ENCODE data around the gene ARID1B. TPM values are rescaled to one million over a fixed set of nuclear protein-coding genes. Genes with fewer than 3 reads are reported as not detected.

ARID1B gene
- 137 to 155 TPM (median 143 TPM) in 3 replicates for total RNA-seq

DNA sequence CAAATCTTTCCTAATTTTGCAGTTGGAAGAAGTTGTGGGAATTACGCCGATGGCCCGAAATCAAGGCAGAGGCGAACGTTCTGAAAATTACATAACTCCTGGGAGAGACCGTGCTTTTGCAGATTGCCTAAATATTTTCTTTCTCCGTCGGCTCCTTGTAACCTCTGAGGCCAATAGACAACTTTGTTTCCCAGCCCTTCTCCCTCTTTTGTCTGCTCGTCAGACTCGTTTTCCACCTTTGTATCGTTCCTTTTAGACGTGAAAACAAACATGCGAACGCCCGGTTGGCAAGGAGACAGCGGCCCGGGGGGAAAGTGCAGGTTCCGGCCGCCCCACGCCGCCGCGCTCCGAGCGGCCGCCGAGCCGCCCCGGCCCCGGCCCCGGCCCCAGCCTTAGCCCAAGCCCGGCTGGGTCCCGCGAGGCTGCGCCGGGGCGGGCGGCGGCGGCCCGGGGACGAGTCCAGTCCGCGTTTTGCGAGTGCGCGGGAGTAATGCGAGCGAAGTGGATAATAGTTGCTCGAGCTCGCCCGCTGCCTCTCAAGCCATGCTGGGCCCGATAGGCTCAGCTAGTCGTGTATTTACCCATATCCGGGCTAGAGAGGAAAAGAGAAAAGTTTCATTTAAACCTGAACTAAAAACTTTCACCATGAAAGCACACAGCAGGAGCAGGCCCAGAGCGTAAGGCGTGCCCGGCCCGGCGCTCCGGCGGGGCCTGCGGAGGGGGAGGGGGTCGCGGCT is at the start of gene ARID1B:
TSS of gene ARID1B (plus strand) at position 539 of the 737 bp plus-strand sequence. CDS start 303 bp downstream, outside the sequence.
- Mint-ChIP-seq H3K27ac (peak within 1 kb of the TSS; percentile 99), H3K9me3 (no peaks in the 10 kb centered on the region), H3K27me3 (ENCODE audit: low read depth) (peaks cover 7% of the 10 kb centered on the region), H3K36me3 (no peaks in the 10 kb centered on the region), H3K4me3 (peak within 1 kb of the TSS; percentile 88), H3K4me1 (peaks cover 49% of the 10 kb centered on the region)
- peak; percentile 63 to 83 for DNase-seq (ENCODE audit: low spot score in 2 of 2, unreplicated experiment in 2 of 2)
- TF ChIP-seq CTCF (IDR thresholded peaks at IDR 0.05; ENCODE audit: unreplicated experiment): no peak

DNA sequence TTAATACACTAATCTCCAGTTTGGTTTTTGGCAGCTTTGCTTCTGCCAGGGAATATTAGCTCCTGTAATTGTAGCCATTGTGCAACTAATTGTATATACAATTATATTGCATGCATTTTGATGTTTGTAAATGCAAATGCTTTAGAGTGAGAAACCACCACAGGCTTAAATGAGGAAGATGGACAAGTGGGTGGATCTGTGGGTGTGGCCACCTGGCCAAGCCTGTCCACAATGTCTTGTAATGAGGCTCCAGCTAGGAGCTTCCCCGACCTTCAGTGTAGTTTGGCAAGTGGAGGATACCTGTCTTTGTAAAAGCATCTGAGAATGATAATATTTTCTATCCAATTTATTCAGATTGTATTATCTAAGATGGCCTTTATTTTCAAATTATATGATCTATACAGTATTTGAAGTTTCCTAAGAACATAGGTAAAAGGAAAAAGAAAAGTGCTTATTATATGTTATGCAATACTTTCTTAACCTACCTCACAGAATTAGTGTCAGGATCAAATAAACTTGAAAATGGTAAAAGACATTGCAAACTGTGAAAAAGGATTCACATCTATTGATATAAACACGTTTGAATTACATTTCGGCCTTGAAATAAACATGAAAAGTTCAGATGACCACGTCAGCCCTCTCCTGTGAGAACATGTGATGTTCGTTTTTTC is 49.3 kb upstream of the ARID1B start:
- no peak for TF ChIP-seq CTCF (IDR thresholded peaks at IDR 0.05; ENCODE audit: unreplicated experiment)
- Mint-ChIP-seq H3K27me3 (ENCODE audit: low read depth) (peaks cover 9% of the 10 kb centered on the region), H3K36me3 (no peaks in the 10 kb centered on the region), H3K9me3 (no peaks in the 10 kb centered on the region), H3K4me3 (no peak overlapping the region), H3K4me1 (peaks cover 3% of the 10 kb centered on the region), H3K27ac (no peak overlapping the region)
- no peak for DNase-seq (ENCODE audit: low spot score in 2 of 2, unreplicated experiment in 2 of 2)

GRCh38 chr6:156729248-156729647 is 47.9 kb upstream of the ARID1B start:
- Mint-ChIP-seq H3K9me3 (no peaks in the 10 kb centered on the region), H3K27ac (no peak overlapping the region), H3K27me3 (ENCODE audit: low read depth) (peaks cover 9% of the 10 kb centered on the region), H3K4me1 (peaks cover 3% of the 10 kb centered on the region), H3K36me3 (no peaks in the 10 kb centered on the region), H3K4me3 (no peak overlapping the region)
- TF ChIP-seq CTCF (IDR thresholded peaks at IDR 0.05; ENCODE audit: unreplicated experiment): no peak
- DNase-seq (ENCODE audit: low spot score in 2 of 2, unreplicated experiment in 2 of 2): no peak

DNA sequence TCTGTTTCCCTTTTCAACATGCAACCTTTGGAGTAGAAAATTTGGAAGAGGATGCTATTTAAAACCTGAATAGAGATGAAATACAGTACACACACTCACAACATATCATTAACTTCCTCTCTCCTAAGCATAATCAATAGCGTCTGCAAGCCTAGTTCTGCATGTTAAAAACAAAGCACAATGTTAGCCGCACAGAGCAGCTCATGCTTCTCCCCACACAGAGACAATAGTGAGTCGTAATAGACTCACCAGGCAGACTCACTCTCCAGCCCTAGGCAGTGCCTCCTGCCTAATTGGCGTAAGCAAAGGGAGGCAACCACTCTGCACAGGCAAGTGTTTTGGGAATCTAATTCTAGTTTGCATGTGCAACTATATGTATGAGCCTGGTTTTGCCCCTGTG is 45.8 kb upstream of the ARID1B start:
- H3K4me1 Mint-ChIP-seq: peaks cover 3% of the 10 kb centered on the region
- H3K9me3 Mint-ChIP-seq: no peaks in the 10 kb centered on the region
- DNase-seq (ENCODE audit: low spot score in 2 of 2, unreplicated experiment in 2 of 2): no peak
- H3K36me3 Mint-ChIP-seq: no peaks in the 10 kb centered on the region
- no peak overlapping the region for H3K4me3 Mint-ChIP-seq
- no peak overlapping the region for H3K27ac Mint-ChIP-seq
- no peak for TF ChIP-seq CTCF (IDR thresholded peaks at IDR 0.05; ENCODE audit: unreplicated experiment)
- H3K27me3 Mint-ChIP-seq (ENCODE audit: low read depth): peaks cover 11% of the 10 kb centered on the region

GRCh38 chr6:156735751-156736150 is 41.4 kb upstream of the ARID1B start:
- no peak for DNase-seq (ENCODE audit: low spot score in 2 of 2, unreplicated experiment in 2 of 2)
- Mint-ChIP-seq H3K4me3 (no peak overlapping the region), H3K27ac (no peak overlapping the region), H3K9me3 (peaks cover 11% of the 10 kb centered on the region), H3K36me3 (peaks cover 3% of the 10 kb centered on the region), H3K4me1 (peaks cover 2% of the 10 kb centered on the region), H3K27me3 (ENCODE audit: low read depth) (peaks cover 2% of the 10 kb centered on the region)
- TF ChIP-seq CTCF (IDR thresholded peaks at IDR 0.05; ENCODE audit: unreplicated experiment): no peak
